ENCODE results near the gene VCX2. TPM values are rescaled to one million over a fixed set of nuclear protein-coding genes. Genes with fewer than 3 reads are reported as not detected.

VCX2 gene
- total RNA-seq, 2 donors from 2014 or later, result not detected

DNA sequence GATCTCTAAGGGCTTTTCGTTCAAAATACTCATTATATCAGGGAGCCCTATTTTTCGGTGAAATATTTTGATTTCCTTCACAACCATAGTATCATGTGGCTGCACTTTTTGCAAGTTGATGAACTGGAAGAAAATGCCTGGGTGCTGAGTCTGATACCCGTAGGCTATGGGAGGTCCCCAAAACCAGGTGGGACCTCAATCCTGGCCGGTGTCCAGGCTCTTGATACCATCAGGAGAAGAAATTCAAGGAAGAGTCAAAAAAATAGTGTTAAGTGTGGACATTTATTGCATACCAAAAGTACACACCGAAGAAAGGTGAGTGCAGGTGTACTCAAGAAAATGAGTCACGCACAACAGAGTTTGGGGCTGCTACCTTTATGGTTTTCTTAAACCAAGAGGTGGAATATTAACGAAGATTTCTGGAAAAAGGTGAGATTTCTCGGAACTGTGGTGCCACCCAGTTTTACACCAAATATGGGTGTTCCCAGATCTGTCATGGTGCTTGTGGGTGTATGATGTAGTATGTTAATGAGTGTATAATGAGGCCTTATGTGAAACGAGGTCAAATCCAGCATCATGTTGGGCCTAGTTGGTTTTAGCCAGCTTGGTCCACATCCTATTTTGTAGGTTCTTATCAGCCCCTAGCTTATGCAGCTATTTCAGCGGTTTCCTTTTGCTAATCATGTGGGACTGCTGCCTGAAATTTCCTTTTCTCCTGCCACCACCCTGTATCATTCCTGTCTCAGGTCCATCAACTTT is 29.9 kb downstream of the VCX2 start:
- no peaks in the 10 kb centered on the region for H3K27me3 ChIP-seq (replicated peaks; ENCODE audit: insufficient read depth)
- H3K4me3 ChIP-seq, result no peak overlapping the region
- no peaks in the 10 kb centered on the region for H3K4me1 ChIP-seq (ENCODE audit: control insufficient read depth in 1 of 2, low read depth in 2 of 2)
- no peaks in the 10 kb centered on the region for H3K9me3 ChIP-seq
- no peak overlapping the region for H3K27ac ChIP-seq
- H3K36me3 ChIP-seq, result no peaks in the 10 kb centered on the region
- TF ChIP-seq, protein P1, sequence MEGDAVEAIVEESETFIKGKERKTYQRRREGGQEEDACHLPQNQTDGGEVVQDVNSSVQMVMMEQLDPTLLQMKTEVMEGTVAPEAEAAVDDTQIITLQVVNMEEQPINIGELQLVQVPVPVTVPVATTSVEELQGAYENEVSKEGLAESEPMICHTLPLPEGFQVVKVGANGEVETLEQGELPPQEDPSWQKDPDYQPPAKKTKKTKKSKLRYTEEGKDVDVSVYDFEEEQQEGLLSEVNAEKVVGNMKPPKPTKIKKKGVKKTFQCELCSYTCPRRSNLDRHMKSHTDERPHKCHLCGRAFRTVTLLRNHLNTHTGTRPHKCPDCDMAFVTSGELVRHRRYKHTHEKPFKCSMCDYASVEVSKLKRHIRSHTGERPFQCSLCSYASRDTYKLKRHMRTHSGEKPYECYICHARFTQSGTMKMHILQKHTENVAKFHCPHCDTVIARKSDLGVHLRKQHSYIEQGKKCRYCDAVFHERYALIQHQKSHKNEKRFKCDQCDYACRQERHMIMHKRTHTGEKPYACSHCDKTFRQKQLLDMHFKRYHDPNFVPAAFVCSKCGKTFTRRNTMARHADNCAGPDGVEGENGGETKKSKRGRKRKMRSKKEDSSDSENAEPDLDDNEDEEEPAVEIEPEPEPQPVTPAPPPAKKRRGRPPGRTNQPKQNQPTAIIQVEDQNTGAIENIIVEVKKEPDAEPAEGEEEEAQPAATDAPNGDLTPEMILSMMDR (IDR thresholded peaks at IDR 0.05), result no peak
- no peak for ATAC-seq (ENCODE audit: insufficient number of reproducible peaks, low FRiP score, low read depth)
- DNase-seq (ENCODE audit: low spot score), result no peak

DNA sequence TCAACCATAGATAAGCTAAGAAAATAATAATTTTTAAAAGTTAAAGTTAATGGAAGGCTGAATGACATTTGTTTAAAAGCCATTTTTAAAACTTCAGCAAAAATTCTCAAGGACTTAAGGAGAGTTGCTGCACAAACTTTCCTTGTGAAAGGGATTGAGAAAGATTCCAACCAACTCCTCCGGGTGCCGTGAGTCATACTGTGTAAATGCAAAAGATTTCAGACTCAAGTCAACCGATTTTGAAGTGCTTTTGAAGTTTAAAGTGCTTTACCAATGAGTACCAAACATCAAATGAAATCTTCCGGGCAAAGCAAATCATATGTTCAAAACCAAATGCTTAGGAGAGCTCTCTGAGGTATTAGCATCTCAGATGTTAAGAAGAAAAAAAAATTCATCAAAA is 31.4 kb downstream of the VCX2 start:
- no peaks in the 10 kb centered on the region for H3K4me1 ChIP-seq (ENCODE audit: control insufficient read depth in 1 of 2, low read depth in 2 of 2)
- TF ChIP-seq, protein P1 (IDR thresholded peaks at IDR 0.05), result no peak
- no peak overlapping the region for H3K27ac ChIP-seq
- H3K4me3 ChIP-seq, result no peak overlapping the region
- no peaks in the 10 kb centered on the region for H3K27me3 ChIP-seq (replicated peaks; ENCODE audit: insufficient read depth)
- ATAC-seq (ENCODE audit: insufficient number of reproducible peaks, low FRiP score, low read depth) (no peak), DNase-seq (ENCODE audit: low spot score) (no peak)
- H3K9me3 ChIP-seq, result no peaks in the 10 kb centered on the region
- H3K36me3 ChIP-seq, result no peaks in the 10 kb centered on the region

DNA sequence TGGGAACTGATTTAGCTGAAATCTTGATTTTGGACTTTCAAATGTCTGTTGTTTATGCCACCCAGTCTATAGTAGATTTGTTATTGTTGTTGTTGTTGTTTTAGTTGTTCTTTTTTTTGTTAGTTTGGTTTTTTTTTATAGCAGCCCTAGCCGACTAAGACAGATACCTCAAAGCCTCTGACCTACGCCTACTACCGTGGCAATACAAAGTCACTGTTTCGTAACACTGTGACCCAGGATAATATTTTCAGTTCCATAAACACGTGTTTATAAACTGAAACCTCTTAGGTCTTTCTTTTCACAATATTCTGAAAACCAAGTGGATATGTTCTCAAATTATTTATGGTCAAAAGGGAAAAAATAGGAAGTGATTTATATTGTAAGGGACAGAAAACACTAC is 32.8 kb downstream of the VCX2 start:
- H3K4me1 ChIP-seq (ENCODE audit: control insufficient read depth in 1 of 2, low read depth in 2 of 2), result no peaks in the 10 kb centered on the region
- no peak for ATAC-seq (ENCODE audit: insufficient number of reproducible peaks, low FRiP score, low read depth)

DNA sequence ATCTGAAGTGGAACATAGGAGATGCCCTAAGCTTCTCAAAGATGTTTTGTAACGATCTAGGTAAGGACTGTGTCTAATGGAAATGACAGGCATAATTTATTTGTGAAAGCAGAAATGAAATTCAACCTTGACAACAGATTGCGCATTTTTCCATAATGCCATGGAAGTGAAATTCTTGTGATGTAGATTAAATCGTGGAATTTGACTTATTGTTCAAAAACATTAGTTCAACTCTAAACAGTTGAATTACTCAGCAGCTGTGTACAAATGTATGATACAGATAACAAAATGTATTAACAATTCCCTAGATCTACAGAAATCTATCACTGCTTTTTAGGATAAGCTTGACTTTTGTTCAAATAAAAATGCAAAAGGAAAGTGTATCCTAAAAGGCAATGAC is 44.4 kb downstream of the VCX2 start:
- Histone ChIP-seq H3K27me3 (replicated peaks; ENCODE audit: insufficient read depth) (no peaks in the 10 kb centered on the region), H3K27ac (no peak overlapping the region), H3K36me3 (no peaks in the 10 kb centered on the region), H3K9me3 (no peaks in the 10 kb centered on the region), H3K4me3 (no peak overlapping the region), H3K4me1 (ENCODE audit: control insufficient read depth in 1 of 2, low read depth in 2 of 2) (no peaks in the 10 kb centered on the region)
- DNase-seq (ENCODE audit: low spot score) (no peak), ATAC-seq (ENCODE audit: insufficient number of reproducible peaks, low FRiP score, low read depth) (no peak)
- TF ChIP-seq, protein P1 (IDR thresholded peaks at IDR 0.05), result no peak

More for the DNA sequence above, 32.8 kb downstream of the VCX2 start:
- DNase-seq (ENCODE audit: low spot score), result no peak
- Histone ChIP-seq H3K4me3 (no peak overlapping the region), H3K9me3 (no peaks in the 10 kb centered on the region), H3K36me3 (no peaks in the 10 kb centered on the region), H3K27ac (no peak overlapping the region), H3K27me3 (replicated peaks; ENCODE audit: insufficient read depth) (no peaks in the 10 kb centered on the region)
- TF ChIP-seq, protein P1 (IDR thresholded peaks at IDR 0.05), result no peak

DNA sequence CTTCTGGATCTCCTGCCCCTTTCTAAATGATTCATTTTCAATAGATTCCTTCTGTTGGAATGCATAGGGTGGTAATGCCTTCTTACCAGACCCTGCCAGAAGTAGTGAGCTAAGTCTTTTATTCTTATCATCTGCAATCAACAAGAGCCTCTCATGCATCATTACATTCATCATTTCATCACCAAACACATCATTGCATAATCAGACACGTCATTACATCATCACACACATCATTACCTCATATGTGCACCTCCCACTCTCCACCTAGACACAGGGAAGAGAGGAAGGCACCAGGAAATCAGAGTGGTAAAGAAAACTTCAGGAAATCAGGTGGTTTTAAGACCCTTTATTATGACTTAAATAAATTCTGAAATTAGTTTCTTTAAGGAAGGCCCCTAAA is 45.0 kb downstream of the VCX2 start:
- Histone ChIP-seq H3K9me3 (no peaks in the 10 kb centered on the region), H3K27ac (no peak overlapping the region), H3K4me1 (ENCODE audit: control insufficient read depth in 1 of 2, low read depth in 2 of 2) (no peaks in the 10 kb centered on the region), H3K36me3 (no peaks in the 10 kb centered on the region), H3K27me3 (replicated peaks; ENCODE audit: insufficient read depth) (no peaks in the 10 kb centered on the region), H3K4me3 (no peak overlapping the region)
- TF ChIP-seq, protein P1 (IDR thresholded peaks at IDR 0.05), result no peak
- DNase-seq (ENCODE audit: low spot score) (no peak), ATAC-seq (ENCODE audit: insufficient number of reproducible peaks, low FRiP score, low read depth) (no peak)
